Measurements from ENCODE around the gene CCT5.

CCT5 gene

GRCh38 chr5:10277773-10278630 lies 27.9 kb downstream of the CCT5 start:
- Histone ChIP-seq H3K9ac (no peak overlapping the region), H3K36me3 (ENCODE audit: control insufficient read depth, insufficient read depth, low read length) (no peaks in the 10 kb centered on the region), H3K79me2 (no peaks in the 10 kb centered on the region), H3K4me1 (no peaks in the 10 kb centered on the region), H3K4me2 (ENCODE audit: low read length) (no peak overlapping the region), H2AFZ (no peak overlapping the region), H3K4me3 (ENCODE audit: low read depth, low read length) (no peak overlapping the region), H3K9me3 (ENCODE audit: control insufficient read depth, low read length) (no peaks in the 10 kb centered on the region), H3K27ac (no peak overlapping the region), H3K27me3 (ENCODE audit: control insufficient read depth, insufficient read depth, low read length) (no peaks in the 10 kb centered on the region)
- TF ChIP-seq CTCF (IDR thresholded peaks at IDR 0.05), result no peak

GRCh38 chr5:10278658-10279279 lies 28.7 kb downstream of the CCT5 start:
- Histone ChIP-seq H3K9ac (no peak overlapping the region), H3K4me1 (no peaks in the 10 kb centered on the region), H3K4me2 (ENCODE audit: low read length) (no peak overlapping the region), H3K27ac (no peak overlapping the region), H3K4me3 (ENCODE audit: low read depth, low read length) (no peak overlapping the region), H3K9me3 (ENCODE audit: control insufficient read depth, low read length) (no peaks in the 10 kb centered on the region), H3K36me3 (ENCODE audit: control insufficient read depth, insufficient read depth, low read length) (no peaks in the 10 kb centered on the region), H3K79me2 (no peaks in the 10 kb centered on the region), H3K27me3 (ENCODE audit: control insufficient read depth, insufficient read depth, low read length) (no peaks in the 10 kb centered on the region), H2AFZ (no peak overlapping the region)
- TF ChIP-seq CTCF (IDR thresholded peaks at IDR 0.05), result no peak

- Histone ChIP-seq H3K79me2 (no peaks in the 10 kb centered on the region), H3K27ac (no peak overlapping the region), H3K4me1 (no peaks in the 10 kb centered on the region), H3K9me3 (ENCODE audit: control insufficient read depth, low read length) (no peaks in the 10 kb centered on the region), H3K4me2 (ENCODE audit: low read length) (no peak overlapping the region), H3K27me3 (ENCODE audit: control insufficient read depth, insufficient read depth, low read length) (no peaks in the 10 kb centered on the region), H2AFZ (no peak overlapping the region), H3K4me3 (ENCODE audit: low read depth, low read length) (no peak overlapping the region), H3K9ac (no peak overlapping the region), H3K36me3 (ENCODE audit: control insufficient read depth, insufficient read depth, low read length) (no peaks in the 10 kb centered on the region)
- TF ChIP-seq CTCF (IDR thresholded peaks at IDR 0.05), result no peak
Measured at GRCh38 chr5:10279328-10279727, 29.2 kb downstream of the CCT5 start.

- no peak overlapping the region for H3K4me2 ChIP-seq (ENCODE audit: low read length)
- no peak overlapping the region for H3K9ac ChIP-seq
Measured at GRCh38 chr5:10279925-10280720, 30.0 kb downstream of the CCT5 start.

More at GRCh38 chr5:10279925-10280720, 30.0 kb downstream of the CCT5 start:
- no peak for TF ChIP-seq CTCF (IDR thresholded peaks at IDR 0.05)
- H3K27me3 ChIP-seq (ENCODE audit: control insufficient read depth, insufficient read depth, low read length), result no peaks in the 10 kb centered on the region
- H2AFZ ChIP-seq, result no peak overlapping the region
- H3K27ac ChIP-seq, result no peak overlapping the region
- no peaks in the 10 kb centered on the region for H3K36me3 ChIP-seq (ENCODE audit: control insufficient read depth, insufficient read depth, low read length)
- H3K4me3 ChIP-seq (ENCODE audit: low read depth, low read length), result no peak overlapping the region
- no peaks in the 10 kb centered on the region for H3K4me1 ChIP-seq
- no peaks in the 10 kb centered on the region for H3K9me3 ChIP-seq (ENCODE audit: control insufficient read depth, low read length)
- no peaks in the 10 kb centered on the region for H3K79me2 ChIP-seq
